ENCODE data around the gene NDUFV1.
"Not testable (repeated sequence)": the region's sequence is repeated elsewhere in the genome, so short reads cannot be mapped to it uniquely, and the experiment has no call there.

The NDUFV1 gene

GRCh38 chr11:67635231-67635521 lies 28.4 kb downstream of the NDUFV1 start:
- Histone ChIP-seq H3K27ac (no peak overlapping the region), H3K9ac (no peak overlapping the region), H3K4me2 (ENCODE audit: low read length) (no peak overlapping the region), H3K4me3 (ENCODE audit: low read depth, low read length) (no peak overlapping the region), H3K9me3 (ENCODE audit: control insufficient read depth, low read length) (no peaks in the 10 kb centered on the region), H3K27me3 (ENCODE audit: control insufficient read depth, insufficient read depth, low read length) (no peaks in the 10 kb centered on the region), H2AFZ (no peak overlapping the region), H3K79me2 (no peaks in the 10 kb centered on the region), H3K36me3 (ENCODE audit: control insufficient read depth, insufficient read depth, low read length) (no peaks in the 10 kb centered on the region), H3K4me1 (peaks cover 9% of the 10 kb centered on the region)
- TF ChIP-seq, protein P1, sequence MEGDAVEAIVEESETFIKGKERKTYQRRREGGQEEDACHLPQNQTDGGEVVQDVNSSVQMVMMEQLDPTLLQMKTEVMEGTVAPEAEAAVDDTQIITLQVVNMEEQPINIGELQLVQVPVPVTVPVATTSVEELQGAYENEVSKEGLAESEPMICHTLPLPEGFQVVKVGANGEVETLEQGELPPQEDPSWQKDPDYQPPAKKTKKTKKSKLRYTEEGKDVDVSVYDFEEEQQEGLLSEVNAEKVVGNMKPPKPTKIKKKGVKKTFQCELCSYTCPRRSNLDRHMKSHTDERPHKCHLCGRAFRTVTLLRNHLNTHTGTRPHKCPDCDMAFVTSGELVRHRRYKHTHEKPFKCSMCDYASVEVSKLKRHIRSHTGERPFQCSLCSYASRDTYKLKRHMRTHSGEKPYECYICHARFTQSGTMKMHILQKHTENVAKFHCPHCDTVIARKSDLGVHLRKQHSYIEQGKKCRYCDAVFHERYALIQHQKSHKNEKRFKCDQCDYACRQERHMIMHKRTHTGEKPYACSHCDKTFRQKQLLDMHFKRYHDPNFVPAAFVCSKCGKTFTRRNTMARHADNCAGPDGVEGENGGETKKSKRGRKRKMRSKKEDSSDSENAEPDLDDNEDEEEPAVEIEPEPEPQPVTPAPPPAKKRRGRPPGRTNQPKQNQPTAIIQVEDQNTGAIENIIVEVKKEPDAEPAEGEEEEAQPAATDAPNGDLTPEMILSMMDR (IDR thresholded peaks at IDR 0.05) = no peak

DNA sequence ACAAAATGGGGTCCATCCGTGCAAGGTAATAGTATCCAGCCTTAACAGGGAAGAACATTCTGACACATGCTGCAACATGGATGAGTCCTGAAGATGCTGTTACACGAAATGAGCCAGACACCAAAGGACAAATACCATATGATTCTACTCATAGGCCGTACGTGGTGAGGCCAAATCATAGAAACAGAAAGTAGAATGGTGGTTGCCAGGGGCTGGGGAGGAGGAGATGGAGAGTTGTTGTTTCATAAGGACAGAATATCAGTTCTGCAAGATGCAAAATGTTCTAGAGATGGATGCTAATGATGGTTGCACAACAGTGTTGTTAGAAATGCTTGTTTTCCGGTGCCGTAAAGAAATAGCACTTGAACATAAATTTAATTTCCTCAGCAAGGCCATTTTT lies 30.2 kb downstream of the NDUFV1 start:
- no peak overlapping the region for H3K4me2 ChIP-seq (ENCODE audit: low read length)
- no peak overlapping the region for H2AFZ ChIP-seq
- TF ChIP-seq, protein P1 (IDR thresholded peaks at IDR 0.05) = no peak
- H3K4me3 ChIP-seq (ENCODE audit: low read depth, low read length) = no peak overlapping the region
- H3K79me2 ChIP-seq = no peaks in the 10 kb centered on the region
- H3K4me1 ChIP-seq = peaks cover 6% of the 10 kb centered on the region
- H3K9ac ChIP-seq = no peak overlapping the region
- no peaks in the 10 kb centered on the region for H3K27me3 ChIP-seq (ENCODE audit: control insufficient read depth, insufficient read depth, low read length)
- H3K36me3 ChIP-seq (ENCODE audit: control insufficient read depth, insufficient read depth, low read length) = no peaks in the 10 kb centered on the region
- H3K27ac ChIP-seq = no peak overlapping the region
- H3K9me3 ChIP-seq (ENCODE audit: control insufficient read depth, low read length) = no peaks in the 10 kb centered on the region

DNA sequence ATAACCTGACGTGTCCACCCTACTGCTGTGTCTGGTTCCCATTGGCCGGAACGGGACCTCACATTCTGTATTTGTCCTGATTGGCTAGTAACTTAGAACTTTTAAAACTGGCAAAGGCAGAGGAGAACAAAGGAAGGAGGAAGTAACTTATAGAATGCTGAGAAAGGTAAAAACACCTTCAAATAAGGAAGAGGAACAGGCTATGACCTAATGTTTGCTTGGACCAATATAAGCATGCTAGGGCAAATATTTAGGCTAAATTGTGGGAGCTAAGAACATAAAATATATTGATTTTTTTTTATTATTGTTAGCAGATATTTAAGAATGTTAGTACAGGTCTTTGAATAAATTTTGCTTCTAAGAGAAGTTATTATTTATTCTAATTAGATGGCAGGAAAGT lies 30.7 kb downstream of the NDUFV1 start:
- H3K79me2 ChIP-seq; H3K9ac ChIP-seq; H3K9me3 ChIP-seq (ENCODE audit: control insufficient read depth, low read length); H3K27me3 ChIP-seq (ENCODE audit: control insufficient read depth, insufficient read depth, low read length); H3K27ac ChIP-seq; H3K4me1 ChIP-seq; H3K36me3 ChIP-seq (ENCODE audit: control insufficient read depth, insufficient read depth, low read length); H3K4me2 ChIP-seq (ENCODE audit: low read length); H3K4me3 ChIP-seq (ENCODE audit: low read depth, low read length); H2AFZ ChIP-seq: not testable (repeated sequence)

GRCh38 chr11:67638535-67639437 lies 32.0 kb downstream of the NDUFV1 start:
- no peak overlapping the region for H3K4me3 ChIP-seq (ENCODE audit: low read depth, low read length)
- no peaks in the 10 kb centered on the region for H3K4me1 ChIP-seq
- no peak overlapping the region for H3K27ac ChIP-seq
- no peak overlapping the region for H3K9ac ChIP-seq
- H3K79me2 ChIP-seq = no peaks in the 10 kb centered on the region
- H3K27me3 ChIP-seq (ENCODE audit: control insufficient read depth, insufficient read depth, low read length) = no peaks in the 10 kb centered on the region
- H3K9me3 ChIP-seq (ENCODE audit: control insufficient read depth, low read length) = no peaks in the 10 kb centered on the region
- TF ChIP-seq, protein P1 (IDR thresholded peaks at IDR 0.05) = no peak
- no peak overlapping the region for H2AFZ ChIP-seq
- no peak overlapping the region for H3K4me2 ChIP-seq (ENCODE audit: low read length)
- H3K36me3 ChIP-seq (ENCODE audit: control insufficient read depth, insufficient read depth, low read length) = no peaks in the 10 kb centered on the region

GRCh38 chr11:67639438-67639859 lies 32.7 kb downstream of the NDUFV1 start, which contains the start of gene TBX10:
TSS of gene TBX10 (minus strand) at chr11:67639763. CDS start at chr11:67639472, 291 bp downstream.
- Histone ChIP-seq H2AFZ (no peak within 1 kb of the TSS), H3K4me3 (ENCODE audit: low read depth, low read length) (no peak within 1 kb of the TSS), H3K4me1 (no peaks in the 10 kb centered on the region), H3K27me3 (ENCODE audit: control insufficient read depth, insufficient read depth, low read length) (no peaks in the 10 kb centered on the region), H3K4me2 (ENCODE audit: low read length) (no peak within 1 kb of the TSS), H3K27ac (no peak within 1 kb of the TSS), H3K9ac (no peak within 1 kb of the TSS), H3K36me3 (ENCODE audit: control insufficient read depth, insufficient read depth, low read length) (no peaks in the 10 kb centered on the region), H3K9me3 (ENCODE audit: control insufficient read depth, low read length) (no peaks in the 10 kb centered on the region), H3K79me2 (no peaks in the 10 kb centered on the region)
- TF ChIP-seq, protein P1 (IDR thresholded peaks at IDR 0.05) = no peak

Data from parathyroid adenoma (tissue), 2 donors.